Measurements from ENCODE around the gene UPF2.

DNA sequence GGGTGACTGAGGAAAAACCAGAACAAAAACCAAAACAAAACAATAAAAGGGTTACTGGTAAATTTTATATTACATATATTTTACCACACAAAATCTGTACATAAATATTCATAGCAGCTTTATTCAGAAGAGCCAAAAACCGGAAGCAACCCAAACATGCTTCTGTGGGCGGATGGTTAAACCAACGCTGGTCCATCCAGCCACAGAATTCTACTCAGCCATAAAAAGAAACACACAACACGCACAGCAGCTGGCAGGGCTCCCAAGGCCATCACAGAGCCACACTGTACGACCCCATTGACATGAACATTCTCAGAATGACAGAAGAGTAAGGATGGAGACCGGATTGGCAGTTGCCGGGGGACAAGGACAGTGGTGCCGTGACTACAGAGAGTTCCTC, 135.9 kb downstream of the UPF2 start:
- TF ChIP-seq, protein P1, sequence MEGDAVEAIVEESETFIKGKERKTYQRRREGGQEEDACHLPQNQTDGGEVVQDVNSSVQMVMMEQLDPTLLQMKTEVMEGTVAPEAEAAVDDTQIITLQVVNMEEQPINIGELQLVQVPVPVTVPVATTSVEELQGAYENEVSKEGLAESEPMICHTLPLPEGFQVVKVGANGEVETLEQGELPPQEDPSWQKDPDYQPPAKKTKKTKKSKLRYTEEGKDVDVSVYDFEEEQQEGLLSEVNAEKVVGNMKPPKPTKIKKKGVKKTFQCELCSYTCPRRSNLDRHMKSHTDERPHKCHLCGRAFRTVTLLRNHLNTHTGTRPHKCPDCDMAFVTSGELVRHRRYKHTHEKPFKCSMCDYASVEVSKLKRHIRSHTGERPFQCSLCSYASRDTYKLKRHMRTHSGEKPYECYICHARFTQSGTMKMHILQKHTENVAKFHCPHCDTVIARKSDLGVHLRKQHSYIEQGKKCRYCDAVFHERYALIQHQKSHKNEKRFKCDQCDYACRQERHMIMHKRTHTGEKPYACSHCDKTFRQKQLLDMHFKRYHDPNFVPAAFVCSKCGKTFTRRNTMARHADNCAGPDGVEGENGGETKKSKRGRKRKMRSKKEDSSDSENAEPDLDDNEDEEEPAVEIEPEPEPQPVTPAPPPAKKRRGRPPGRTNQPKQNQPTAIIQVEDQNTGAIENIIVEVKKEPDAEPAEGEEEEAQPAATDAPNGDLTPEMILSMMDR (IDR thresholded peaks at IDR 0.05; ENCODE audit: low read depth, low read length, missing input control): no peak
- TF ChIP-seq, protein P2, sequence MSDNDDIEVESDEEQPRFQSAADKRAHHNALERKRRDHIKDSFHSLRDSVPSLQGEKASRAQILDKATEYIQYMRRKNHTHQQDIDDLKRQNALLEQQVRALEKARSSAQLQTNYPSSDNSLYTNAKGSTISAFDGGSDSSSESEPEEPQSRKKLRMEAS (IDR thresholded peaks at IDR 0.05): no peak
